GM10266 (cell line): Measurements from ENCODE around the gene PRKN.

ENCODE experiments used
- DNase-seq: peaks from one replicate; pipeline ENCODE4 v3.0.0; 2012; ENCODE audit errors: extremely low spot score
- TF ChIP-seq, protein P1 (sequence below): IDR thresholded peaks from 2 replicates; pipeline ENCODE4 v1.5.1; 2012; ENCODE audit warnings: mild to moderate bottlenecking, low read depth; ENCODE audit not compliant: control insufficient read depth, insufficient read depth; ENCODE audit errors: missing control alignments

Gene PRKN

DNA sequence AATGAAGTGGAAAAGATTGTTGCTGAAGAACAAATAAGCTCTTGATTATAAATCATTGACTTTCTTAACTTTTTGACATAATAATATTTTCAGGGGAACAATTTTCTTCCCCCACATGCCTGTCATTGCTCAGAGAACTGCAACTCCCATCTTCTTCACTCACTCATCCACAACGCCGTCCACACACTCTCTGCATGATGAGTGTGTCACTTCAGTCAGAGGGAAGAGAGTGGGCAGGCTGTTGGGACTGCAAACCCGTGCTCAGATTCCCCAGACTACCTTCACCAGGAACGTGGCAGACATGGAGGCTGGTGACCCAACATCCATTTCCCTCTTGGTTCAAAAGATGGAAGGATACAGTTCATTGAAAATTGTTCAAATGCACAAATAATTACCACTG, 650.8 kb downstream of the PRKN start:
- TF ChIP-seq, protein P1, sequence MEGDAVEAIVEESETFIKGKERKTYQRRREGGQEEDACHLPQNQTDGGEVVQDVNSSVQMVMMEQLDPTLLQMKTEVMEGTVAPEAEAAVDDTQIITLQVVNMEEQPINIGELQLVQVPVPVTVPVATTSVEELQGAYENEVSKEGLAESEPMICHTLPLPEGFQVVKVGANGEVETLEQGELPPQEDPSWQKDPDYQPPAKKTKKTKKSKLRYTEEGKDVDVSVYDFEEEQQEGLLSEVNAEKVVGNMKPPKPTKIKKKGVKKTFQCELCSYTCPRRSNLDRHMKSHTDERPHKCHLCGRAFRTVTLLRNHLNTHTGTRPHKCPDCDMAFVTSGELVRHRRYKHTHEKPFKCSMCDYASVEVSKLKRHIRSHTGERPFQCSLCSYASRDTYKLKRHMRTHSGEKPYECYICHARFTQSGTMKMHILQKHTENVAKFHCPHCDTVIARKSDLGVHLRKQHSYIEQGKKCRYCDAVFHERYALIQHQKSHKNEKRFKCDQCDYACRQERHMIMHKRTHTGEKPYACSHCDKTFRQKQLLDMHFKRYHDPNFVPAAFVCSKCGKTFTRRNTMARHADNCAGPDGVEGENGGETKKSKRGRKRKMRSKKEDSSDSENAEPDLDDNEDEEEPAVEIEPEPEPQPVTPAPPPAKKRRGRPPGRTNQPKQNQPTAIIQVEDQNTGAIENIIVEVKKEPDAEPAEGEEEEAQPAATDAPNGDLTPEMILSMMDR: no peak

GRCh38 chr6:162074641-162075275, 652.8 kb downstream of the PRKN start:
- TF ChIP-seq, protein P1: no peak
- no peak for DNase-seq

More for the DNA sequence above, 650.8 kb downstream of the PRKN start:
- DNase-seq: no peak

DNA sequence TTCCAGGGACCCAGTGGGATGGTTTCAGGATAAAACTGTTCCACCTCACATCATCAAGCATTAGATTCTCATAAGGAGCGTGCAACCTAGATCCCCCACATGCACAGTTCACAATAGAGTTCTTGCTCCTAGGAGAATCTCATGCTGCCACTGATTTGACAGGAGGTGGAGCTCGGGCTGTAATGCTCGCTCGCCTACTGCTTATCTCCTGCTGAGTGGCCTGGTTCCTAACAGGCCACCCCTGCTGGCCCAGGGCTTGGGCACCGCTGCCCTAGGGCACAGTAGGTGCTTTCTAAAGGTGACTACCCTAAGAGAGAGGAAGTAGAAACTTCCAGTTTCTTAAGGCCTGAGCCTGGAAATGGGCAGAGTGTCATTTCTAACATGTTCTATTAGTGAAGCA, 656.9 kb downstream of the PRKN start:
- TF ChIP-seq, protein P1: no peak
- DNase-seq: no peak

- TF ChIP-seq, protein P1: no peak
- no peak for DNase-seq
Observed at GRCh38 chr6:162069995-162070394, 657.6 kb downstream of the PRKN start.

- TF ChIP-seq, protein P1: no peak
Observed at GRCh38 chr6:162068340-162068739, 659.2 kb downstream of the PRKN start.

DNA sequence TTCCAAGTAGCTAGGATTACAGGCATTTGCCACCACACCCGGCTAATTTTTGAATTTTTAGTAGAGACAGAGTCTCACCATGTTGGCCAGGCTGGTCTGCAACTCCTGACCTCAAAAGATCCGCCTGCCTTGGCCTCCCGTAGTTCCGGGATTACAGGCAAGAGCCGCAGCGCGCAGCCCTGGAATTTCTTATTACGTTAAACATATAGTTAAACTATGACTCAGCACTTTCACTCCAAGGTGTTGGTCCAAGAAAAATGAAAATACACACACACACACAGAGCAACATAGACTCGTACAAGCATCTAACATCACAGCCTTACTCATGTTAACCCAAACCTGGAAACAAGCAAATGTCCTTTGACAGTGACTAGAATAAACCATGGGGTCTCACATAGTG, 663.9 kb downstream of the PRKN start:
- TF ChIP-seq, protein P1: no peak
- no peak for DNase-seq

More at GRCh38 chr6:162068340-162068739, 659.2 kb downstream of the PRKN start:
- DNase-seq: no peak

DNA sequence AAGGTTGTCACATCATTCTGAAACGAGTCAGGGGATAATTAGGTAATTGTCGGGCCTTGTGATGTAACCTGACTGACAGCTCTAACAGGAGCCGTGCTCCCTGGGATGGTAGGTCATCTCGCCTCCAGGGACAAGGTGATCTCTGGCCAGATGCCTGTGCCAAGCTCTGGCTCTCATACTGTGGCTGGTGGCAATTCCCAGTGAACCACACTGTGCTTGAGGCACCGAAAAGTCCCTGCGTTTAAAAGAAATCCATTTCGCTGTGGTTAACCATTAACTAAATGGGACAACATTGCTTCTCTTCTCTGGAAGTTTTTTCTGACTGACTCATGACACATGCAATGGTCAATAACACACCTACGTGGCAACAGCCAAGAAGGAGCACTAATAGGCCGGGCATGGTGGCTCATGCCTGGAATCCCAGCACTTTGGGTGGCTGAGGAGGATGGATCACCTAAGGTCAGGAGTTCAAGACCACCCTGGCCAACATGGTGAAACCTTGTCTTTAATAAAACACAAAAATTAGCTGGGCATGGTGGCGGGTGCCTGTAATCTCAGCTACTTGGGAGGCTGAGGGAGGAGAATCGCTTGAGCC, 669.2 kb downstream of the PRKN start:
- TF ChIP-seq, protein P1: no peak
- no peak for DNase-seq
